ENCODE results near the gene RUFY4.

The RUFY4 gene

DNA sequence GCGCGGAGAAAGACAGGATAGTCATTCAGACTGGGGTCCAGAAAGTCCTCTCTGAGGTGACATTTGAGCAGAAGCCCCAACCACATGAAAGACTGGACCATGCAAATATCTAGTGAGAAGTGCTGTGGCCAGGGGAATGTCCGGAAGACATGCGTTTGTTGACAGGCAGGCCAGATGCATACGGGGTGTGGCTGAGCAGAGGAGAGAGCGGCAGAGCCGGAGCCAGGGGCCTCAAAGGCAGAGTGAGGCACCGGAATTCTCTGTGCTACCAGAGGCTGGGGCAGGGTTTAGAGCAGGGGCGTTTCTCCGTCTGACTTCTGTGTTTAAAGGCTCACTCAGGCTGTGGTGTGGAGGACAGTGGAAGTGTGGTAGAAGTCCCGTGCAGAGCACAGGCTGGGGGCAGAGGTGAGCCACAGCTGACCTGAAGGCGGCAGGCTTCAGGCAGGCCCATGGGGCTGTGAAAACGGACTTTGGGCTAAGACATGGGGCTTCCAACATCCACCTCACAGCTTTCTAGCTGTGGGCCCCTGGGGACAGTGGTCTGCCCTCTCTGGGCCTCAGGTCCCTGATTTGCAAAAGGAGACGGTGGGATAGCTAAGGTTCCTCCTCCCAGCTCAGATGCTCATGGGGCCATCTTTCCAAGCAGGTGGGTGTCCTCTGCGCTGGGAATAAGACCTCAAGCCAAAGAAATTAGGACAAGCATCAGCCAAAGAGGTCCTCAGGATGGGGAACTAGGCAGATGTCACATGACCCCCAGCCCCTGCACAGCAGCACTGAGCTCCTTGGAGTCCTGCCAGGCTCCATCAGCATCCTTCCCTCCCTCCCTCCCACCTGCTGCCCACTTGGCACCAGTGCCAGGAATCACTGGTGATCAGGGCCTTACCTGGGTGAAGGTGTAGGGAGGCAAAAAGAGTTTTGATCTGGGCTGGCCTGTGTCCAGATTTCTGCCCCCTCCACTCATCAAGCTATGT lies 11.2 kb downstream of the RUFY4 start:
- TF ChIP-seq CTCF (IDR thresholded peaks at IDR 0.05) (no peak), ZFX (IDR thresholded peaks at IDR 0.05; ENCODE audit: borderline replicate concordance) (no peak)
- no peak overlapping the region for H3K27ac ChIP-seq

- no peak overlapping the region for H3K27ac ChIP-seq
- TF ChIP-seq ZFX (IDR thresholded peaks at IDR 0.05; ENCODE audit: borderline replicate concordance) = no peak
These were observed 12.0 kb downstream of the RUFY4 start for GRCh38 chr2:218081063-218081462.

DNA sequence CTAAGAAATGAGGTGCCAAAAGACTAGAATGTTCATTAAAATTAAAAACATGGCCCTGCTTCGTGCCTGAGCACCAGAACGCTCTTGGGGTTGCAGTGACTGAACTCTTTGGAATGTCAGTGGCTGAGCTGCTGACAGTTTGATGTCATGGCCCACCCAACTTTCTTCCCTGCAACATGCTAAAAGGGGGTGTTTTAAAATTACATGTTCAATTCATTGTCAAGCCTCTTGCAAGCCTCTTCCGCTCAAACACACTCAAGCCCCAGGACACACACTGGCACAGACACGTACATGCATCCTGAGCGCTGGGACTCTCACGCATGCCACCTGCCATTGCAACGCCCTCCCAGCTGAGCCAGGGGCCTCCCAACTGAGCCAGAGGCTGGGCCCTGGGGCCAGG lies 12.6 kb downstream of the RUFY4 start:
- TF ChIP-seq CTCF (IDR thresholded peaks at IDR 0.05) = no peak
- TF ChIP-seq ZFX (IDR thresholded peaks at IDR 0.05; ENCODE audit: borderline replicate concordance) = no peak
- no peak overlapping the region for H3K27ac ChIP-seq

DNA sequence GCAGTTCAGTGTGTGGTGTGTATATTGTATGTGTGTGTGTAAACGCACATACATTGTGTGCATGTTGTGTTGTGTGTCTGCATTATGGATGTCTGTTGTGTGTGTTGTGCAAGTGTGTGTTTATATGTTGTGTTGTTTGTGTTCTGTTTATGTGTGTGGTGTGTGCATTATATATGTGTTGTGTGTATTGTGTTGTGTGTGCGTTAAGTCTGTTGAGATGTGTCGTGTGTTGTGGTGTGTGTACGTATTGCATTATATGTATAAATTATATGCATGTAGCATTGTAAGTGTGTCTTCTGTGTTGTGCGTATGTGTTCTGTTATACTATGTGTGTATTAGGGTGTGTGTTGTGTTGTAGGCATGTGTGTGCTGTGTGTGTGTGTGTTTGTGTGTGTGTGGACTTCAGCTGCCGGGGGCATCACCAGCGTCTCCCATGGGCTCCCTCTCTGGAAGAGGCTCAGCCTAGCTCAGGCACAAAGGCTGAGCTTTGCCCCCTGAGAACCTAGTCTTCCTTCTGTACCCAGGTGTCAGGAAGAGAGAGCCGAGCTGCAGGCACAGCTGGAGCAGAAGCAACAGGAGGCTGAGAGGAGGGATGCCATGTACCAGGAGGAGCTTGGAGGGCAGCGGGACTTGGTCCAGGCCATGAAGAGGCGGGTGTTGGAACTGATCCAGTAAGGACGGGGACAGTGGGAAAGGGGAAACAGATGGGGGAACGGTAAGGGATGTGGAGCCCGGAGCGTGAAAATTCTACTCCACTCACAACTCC lies 13.7 kb downstream of the RUFY4 start:
- no peak for TF ChIP-seq ZFX (IDR thresholded peaks at IDR 0.05; ENCODE audit: borderline replicate concordance)
- no peak for TF ChIP-seq CTCF (IDR thresholded peaks at IDR 0.05)
- no peak overlapping the region for H3K27ac ChIP-seq

DNA sequence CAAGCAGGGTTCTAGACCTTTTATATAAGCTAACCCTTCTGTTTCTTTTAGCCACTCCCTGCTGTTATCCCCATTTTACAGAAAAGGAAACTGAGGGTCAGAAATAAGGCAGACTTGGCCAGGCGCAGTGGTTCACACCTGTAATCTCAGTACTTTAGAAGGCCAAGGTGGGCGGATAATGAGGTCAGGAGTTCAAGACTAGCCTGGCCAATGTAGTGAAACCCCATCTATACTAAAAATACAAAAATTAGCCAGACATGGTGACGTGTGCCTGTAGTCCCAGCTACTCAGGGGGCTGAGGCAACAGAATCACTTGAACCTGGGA lies 14.3 kb downstream of the RUFY4 start:
- TF ChIP-seq CTCF (IDR thresholded peaks at IDR 0.05) (no peak), ZFX (IDR thresholded peaks at IDR 0.05; ENCODE audit: borderline replicate concordance) (no peak)
- no peak overlapping the region for H3K27ac ChIP-seq

- TF ChIP-seq CTCF (IDR thresholded peaks at IDR 0.05) (no peak), ZFX (IDR thresholded peaks at IDR 0.05; ENCODE audit: borderline replicate concordance) (no peak)
- no peak overlapping the region for H3K27ac ChIP-seq
These were observed 17.4 kb downstream of the RUFY4 start for GRCh38 chr2:218086478-218086877.

DNA sequence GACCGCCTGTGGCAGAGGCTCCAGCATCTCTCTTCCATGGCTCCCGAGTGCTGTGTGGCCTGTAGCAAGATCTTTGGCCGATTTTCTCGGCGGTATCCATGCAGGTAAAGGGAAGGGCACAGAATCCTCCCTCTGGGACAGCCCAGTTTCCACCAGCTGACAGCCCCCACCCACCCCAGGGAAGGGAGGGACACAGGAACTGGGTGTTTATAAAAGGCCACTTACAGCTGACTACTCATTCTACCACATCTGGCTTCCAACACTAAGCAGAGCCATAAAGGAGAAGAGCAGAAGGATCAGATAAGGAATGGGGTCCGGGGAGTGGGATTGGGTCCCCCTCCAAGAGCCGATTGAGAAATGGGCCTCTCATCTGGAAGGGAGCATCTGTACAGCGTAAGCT lies 20.2 kb downstream of the RUFY4 start:
- H3K27ac ChIP-seq = no peak overlapping the region
- TF ChIP-seq CTCF (IDR thresholded peaks at IDR 0.05) (no peak), ZFX (IDR thresholded peaks at IDR 0.05; ENCODE audit: borderline replicate concordance) (no peak)

Data from 22Rv1 (cell line).